OCI-LY7 (cell line): ENCODE measurements around the gene CHCHD10.

Experiments used
- EZH2phosphoT487 ChIP-seq: fragments of 200-600 bp; sonication (generic); IDR thresholded peaks from 2 replicates; pipeline ENCODE4 v1.6.1; 2018; ENCODE audit warnings: low read depth, borderline replicate concordance, mild to moderate bottlenecking, mixed run types, antibody characterized with exemption, low read length, moderate library complexity, mixed read lengths
- TF ChIP-seq, protein P1 (sequence below): fragments of 200-600 bp; sonication (generic); conservative IDR thresholded peaks from 2 replicates; pipeline ENCODE4 v1.5.1; 2014; ENCODE audit warnings: mild to moderate bottlenecking, antibody characterized with exemption, low read length, moderate library complexity, mixed read lengths

DNA sequence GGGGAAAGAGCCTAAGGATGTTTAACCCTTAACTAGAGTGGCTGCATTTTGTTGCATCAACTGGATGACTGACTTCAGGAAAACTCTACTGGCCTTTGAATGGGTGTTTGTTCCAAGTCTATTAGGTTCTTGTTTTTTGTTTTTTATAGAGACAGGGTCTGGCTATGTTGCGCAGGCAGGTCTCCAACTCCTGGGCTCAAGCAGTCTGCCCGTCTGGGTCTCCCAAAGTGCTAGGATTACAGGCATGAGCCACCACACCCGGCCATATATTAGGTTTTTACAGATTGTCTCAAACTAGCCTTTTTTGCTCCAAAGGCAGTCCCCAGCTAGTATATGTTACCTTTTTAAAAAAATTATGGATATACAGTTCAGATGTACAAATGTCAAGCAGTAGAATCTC, 20.1 kb upstream of the CHCHD10 start:
- TF ChIP-seq, protein P1, sequence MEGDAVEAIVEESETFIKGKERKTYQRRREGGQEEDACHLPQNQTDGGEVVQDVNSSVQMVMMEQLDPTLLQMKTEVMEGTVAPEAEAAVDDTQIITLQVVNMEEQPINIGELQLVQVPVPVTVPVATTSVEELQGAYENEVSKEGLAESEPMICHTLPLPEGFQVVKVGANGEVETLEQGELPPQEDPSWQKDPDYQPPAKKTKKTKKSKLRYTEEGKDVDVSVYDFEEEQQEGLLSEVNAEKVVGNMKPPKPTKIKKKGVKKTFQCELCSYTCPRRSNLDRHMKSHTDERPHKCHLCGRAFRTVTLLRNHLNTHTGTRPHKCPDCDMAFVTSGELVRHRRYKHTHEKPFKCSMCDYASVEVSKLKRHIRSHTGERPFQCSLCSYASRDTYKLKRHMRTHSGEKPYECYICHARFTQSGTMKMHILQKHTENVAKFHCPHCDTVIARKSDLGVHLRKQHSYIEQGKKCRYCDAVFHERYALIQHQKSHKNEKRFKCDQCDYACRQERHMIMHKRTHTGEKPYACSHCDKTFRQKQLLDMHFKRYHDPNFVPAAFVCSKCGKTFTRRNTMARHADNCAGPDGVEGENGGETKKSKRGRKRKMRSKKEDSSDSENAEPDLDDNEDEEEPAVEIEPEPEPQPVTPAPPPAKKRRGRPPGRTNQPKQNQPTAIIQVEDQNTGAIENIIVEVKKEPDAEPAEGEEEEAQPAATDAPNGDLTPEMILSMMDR, result no peak
- TF ChIP-seq EZH2phosphoT487, result no peak
